ENCODE results near the gene INTS3. TPM values are rescaled to one million over a fixed set of nuclear protein-coding genes. Genes with fewer than 3 reads are reported as not detected.

Gene INTS3
- total and polyA plus RNA-seq, 10 of the 15 experiments (the other 5 are each of a cell fraction or from before 2014, with no cell fraction given): 12.6 to 87.4 (median 30.8) TPM

GRCh38 chr1:153705484-153705883 lies 22.4 kb upstream of the INTS3 start (continued):
- TF ChIP-seq NFYA (IDR thresholded peaks at IDR 0.05; ENCODE audit: borderline replicate concordance, low read depth, low read length) (no peak), ZBTB4 (CRISPR knock-in tag; IDR thresholded peaks at IDR 0.05) (no peak), CTCF (IDR thresholded peaks at IDR 0.05 in 2 of 3, conservative IDR thresholded peaks at IDR 0.05 in 1 of 3; ENCODE audit: control insufficient read depth in 2 of 3, extremely low read depth in 1 of 3, insufficient read depth in 1 of 3, low read depth in 3 of 3, low read length in 3 of 3) (no peak)

GRCh38 chr1:153711026-153711425 lies 16.8 kb upstream of the INTS3 start:
- Histone ChIP-seq H3K27me3 (replicated peaks in 1 of 2; ENCODE audit: control insufficient read depth in 2 of 2, insufficient read depth in 2 of 2, low read length in 1 of 2) (no peaks in the 10 kb centered on the region), H4K20me1 (ENCODE audit: control insufficient read depth, insufficient read depth) (no peaks in the 10 kb centered on the region), H3K79me2 (ENCODE audit: control insufficient read depth, insufficient read depth, low read length) (no peaks in the 10 kb centered on the region), H3K27ac (ENCODE audit: control insufficient read depth, insufficient read depth) (no peak overlapping the region), H3K4me1 (ENCODE audit: control insufficient read depth, insufficient read depth, low read length) (no peaks in the 10 kb centered on the region), H3K9ac (ENCODE audit: control insufficient read depth, insufficient read depth, low read length) (no peak overlapping the region), H3K4me2 (ENCODE audit: control insufficient read depth, insufficient read depth) (no peak overlapping the region), H2AFZ (ENCODE audit: control insufficient read depth, low read depth, low read length) (no peak overlapping the region), H3K36me3 (ENCODE audit: control insufficient read depth in 2 of 2, insufficient read depth in 2 of 2, low read length in 1 of 2) (no peaks in the 10 kb centered on the region), H3K4me3 (no peak overlapping the region), H3K9me3 (replicated peaks; ENCODE audit: control insufficient read depth, insufficient read depth, low read length) (no peaks in the 10 kb centered on the region)
- no peak for DNase-seq (ENCODE audit: low read depth, low spot score)
- TF ChIP-seq BRCA1 (IDR thresholded peaks at IDR 0.05; ENCODE audit: low read depth, low read length) (no peak), RAD21 (IDR thresholded peaks at IDR 0.05; ENCODE audit: insufficient read depth, low read depth, low read length) (no peak), HDAC2 (IDR thresholded peaks at IDR 0.05) (no peak), ZNF274 (IDR thresholded peaks at IDR 0.05; ENCODE audit: insufficient read depth, insufficient read length) (no peak), PKNOX1 (IDR thresholded peaks at IDR 0.05) (no peak), SREBF2 (IDR thresholded peaks at IDR 0.05; ENCODE audit: low read length) (no peak), USF2 (IDR thresholded peaks at IDR 0.05; ENCODE audit: borderline replicate concordance, low read depth, low read length) (no peak), EP300 (IDR thresholded peaks at IDR 0.05; ENCODE audit: borderline replicate concordance in 1 of 2, control insufficient read depth in 1 of 2, low read depth in 2 of 2, low read length in 2 of 2) (no peak), ZNF217 (IDR thresholded peaks at IDR 0.05) (no peak)
- ChIA-PET RAD21 (ENCODE audit: unreplicated experiment) (interaction anchor here (1.1 kb wide), 1 partner anchor 18 kb away, joined by 3 read pairs; no protein-coding TSS in a partner anchor), SMC1A (ENCODE audit: uncharacterized antibody, unreplicated experiment) (no interaction called here), POLR2A (no interaction called here), CTCF (no interaction called here)
- BruUV-seq (replicated peaks): no TSS peak
- in situ Hi-C loops (cut with MboI): no loop called here
- ATAC-seq: no peak
- WGBS (ENCODE audit: insufficient coverage, insufficient replicate concordance, low lambda C conversion rate, missing lambda C conversion rate): 61% methylated on average over 7 of the region's 7 CpGs
- no peak for FAIRE-seq
- intact Hi-C loops (cut with micrococcal nuclease; ENCODE audit: unreplicated experiment): no loop called here

Measured in GM12878 (cell line).